CD4-positive, alpha-beta T cell treated with Interferon gamma for 1 hour (primary cell): ENCODE measurements around the gene ARX.

Experiments used
- DNase-seq: peaks from one replicate; pipeline ENCODE4 v3.0.0-alpha.2; 2020

ARX gene

GRCh38 chrX:25015486-25016360, at the start of gene ARX:
Gene ARX, minus strand, starts transcription at chrX:25015965. Its CDS starts 228 bp downstream, at chrX:25015737.
- DNase-seq, result peak; percentile 6

DNA sequence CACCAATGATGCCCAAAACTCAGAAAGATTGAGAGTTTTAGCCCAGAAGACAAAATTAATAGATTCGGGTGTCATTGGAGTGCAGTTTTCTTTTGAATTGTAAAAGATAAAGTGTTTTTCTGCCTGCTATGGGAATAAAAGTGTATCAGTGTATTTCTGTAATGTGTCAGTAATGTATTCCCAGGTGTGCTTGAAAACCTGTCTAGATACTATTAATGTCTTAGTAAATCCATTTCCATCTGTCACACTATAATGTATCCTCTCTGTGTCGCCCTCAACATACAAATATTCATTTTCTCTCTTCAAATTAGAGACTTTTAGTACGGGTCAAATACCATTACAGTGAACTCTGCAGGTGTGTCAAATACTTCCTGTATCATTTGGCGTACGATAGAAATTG, 43.5 kb upstream of the ARX start:
- no peak for DNase-seq

GRCh38 chrX:25052798-25053534, 37.2 kb upstream of the ARX start:
- no peak for DNase-seq

DNA sequence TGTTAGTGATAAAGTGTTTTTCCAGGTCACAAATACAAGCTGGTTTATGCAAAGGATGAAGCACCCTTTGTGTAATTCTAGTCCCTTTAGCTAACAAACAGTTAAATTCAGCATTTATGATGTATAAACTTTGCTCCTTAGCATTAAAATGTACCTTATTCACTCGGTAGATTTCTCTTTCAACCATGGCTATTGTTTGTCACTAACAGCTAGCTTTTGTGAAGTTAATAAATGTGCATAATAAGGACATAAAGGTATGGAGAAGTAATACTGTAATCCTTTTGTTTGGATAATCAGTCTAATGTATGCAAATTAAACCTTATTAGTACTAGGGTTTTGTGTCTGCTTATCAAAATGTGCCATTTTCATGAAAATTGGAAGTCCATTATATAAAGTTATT, 34.2 kb upstream of the ARX start:
- DNase-seq, result no peak

DNA sequence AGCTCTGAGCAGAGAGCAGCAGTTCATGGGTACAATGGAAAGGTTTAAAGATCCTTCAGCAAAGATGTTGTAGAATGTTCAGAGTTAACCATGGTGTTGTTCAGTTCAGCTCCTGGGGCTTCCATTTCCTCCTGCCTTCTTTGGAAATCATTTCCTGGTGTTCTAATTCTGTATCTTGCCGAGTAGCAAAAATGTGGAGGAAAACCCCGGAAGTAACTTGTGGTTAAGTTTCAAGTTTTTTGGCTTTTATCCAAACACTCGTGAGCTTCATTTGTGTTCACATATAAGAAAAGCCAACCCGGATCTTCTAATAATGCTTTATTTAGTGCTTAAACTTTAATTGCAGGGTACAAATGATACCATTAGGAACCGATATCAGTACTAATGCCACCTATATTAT, 33.6 kb upstream of the ARX start:
- no peak for DNase-seq

GRCh38 chrX:25048178-25048577, 32.4 kb upstream of the ARX start:
- no peak for DNase-seq

DNA sequence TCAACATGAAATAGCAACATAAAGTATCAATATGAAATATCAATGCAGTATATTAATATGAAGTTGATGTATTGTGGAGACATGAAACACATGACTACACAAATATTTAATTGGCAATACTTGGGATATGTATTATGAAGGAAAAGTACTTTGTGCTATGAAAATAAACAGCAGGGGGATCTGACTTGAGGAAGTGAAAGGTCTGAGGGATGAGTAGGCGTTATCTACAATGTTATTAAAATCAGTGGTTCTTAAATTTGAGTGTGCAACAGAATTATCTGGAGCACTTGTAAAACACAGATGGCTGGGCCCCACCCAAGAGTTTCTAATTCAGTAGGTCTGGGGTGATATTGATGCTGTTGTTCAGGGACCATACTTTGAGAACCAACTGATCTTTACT, 27.4 kb upstream of the ARX start:
- no peak for DNase-seq

DNA sequence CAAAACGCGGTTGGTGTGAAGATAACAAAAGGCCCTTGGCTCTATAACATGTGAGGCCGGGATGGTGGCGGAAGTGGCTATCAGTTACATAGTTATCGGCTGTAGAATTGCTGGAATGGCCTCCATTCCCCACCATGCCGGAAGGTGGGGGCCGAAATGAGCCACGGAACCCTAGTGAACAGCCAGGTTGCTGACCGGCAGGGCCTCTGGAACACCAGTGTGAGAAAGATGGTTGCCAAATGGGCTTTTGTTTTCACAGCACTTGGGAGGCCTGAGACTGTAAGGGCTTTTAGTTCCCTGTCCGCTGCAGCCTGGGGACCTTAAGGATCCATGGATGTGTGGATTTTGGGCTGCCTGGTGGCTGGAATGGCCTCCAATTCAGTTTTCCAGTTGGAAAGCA, 23.3 kb upstream of the ARX start:
- no peak for DNase-seq

DNA sequence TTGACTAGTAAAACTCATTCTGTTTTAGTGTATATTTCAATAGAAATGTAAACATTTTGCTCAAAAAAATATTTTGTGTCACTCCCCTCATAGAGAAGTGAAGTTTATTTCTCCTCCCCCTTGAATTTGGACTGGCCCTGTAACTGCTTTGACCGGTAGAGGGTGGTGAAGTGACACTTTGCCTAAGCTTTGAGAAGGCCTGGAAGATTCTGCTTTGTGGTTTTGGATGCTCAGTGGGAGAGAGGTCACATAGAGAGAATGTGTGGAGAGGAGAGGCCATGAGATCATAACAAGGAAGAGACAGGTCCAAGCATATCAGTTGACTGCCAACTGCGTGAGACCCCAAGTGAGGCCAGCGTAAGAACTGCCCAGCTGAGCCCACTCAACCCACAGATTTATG, 19.1 kb upstream of the ARX start:
- no peak for DNase-seq

- no peak for DNase-seq
Observed at GRCh38 chrX:25029288-25029825, 13.6 kb upstream of the ARX start.

DNA sequence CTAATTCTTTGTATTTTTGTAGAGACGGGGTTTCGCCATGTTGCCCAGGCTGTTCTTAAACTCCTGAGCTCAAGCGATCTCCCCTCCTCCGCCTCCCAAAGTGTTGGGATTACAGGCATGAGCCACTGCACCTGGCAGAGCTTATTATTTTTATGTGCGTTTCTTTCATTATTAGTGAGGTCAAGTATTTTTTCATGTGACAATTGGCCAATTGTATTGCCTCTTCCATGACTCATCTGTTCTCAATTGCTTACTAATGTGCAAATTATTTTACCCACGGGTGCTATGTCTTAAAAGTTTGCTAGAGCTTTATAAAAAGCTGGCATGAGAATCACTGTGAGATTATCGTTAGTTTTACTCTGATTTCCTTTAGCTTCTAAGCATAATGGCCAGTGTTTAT, 13.0 kb upstream of the ARX start:
- no peak for DNase-seq

- no peak for DNase-seq
Observed at GRCh38 chrX:25026576-25026975, 10.8 kb upstream of the ARX start.

- DNase-seq, result no peak
Observed at GRCh38 chrX:25025615-25026014, 9.8 kb upstream of the ARX start.

- DNase-seq, result no peak
Observed at GRCh38 chrX:25023908-25024307, 8.1 kb upstream of the ARX start.

- no peak for DNase-seq
Observed at GRCh38 chrX:25022499-25023325, 6.9 kb upstream of the ARX start.

GRCh38 chrX:25020905-25021449, 5.2 kb upstream of the ARX start:
- no peak for DNase-seq

GRCh38 chrX:25020391-25020904, 4.7 kb upstream of the ARX start:
- DNase-seq, result no peak

- DNase-seq, result no peak
Observed at GRCh38 chrX:25019707-25020390, 4.1 kb upstream of the ARX start.

DNA sequence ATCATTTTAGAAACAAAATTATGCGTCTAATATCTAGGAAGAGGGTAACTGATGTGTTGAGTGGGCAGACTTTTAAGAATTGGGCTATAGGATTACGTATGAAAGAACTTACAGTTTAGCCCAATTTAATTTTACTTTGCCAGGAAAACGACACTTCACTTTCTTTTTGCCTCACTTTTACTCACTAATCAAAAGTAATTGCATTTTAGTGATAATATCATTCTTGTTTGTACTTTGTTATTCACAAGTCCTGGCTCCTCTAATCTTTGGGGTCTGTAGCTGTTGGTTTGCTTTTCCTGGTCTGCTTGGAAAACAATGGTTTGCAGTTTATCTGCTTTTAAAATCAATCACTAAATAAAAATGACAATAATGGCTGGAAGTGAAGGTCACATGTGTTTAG, 2.9 kb upstream of the ARX start:
- DNase-seq, result no peak

GRCh38 chrX:25017667-25018247, 2.0 kb upstream of the ARX start:
- DNase-seq, result no peak

- no peak for DNase-seq
Observed at GRCh38 chrX:25016938-25017598, 1.3 kb upstream of the ARX start.
